Measurements from ENCODE around the gene DOK6. TPM values are rescaled to one million over a fixed set of nuclear protein-coding genes. Genes with fewer than 3 reads are reported as not detected.

DOK6 gene
- total RNA-seq, 2 experiments from 2014 or later: not detected

- Mint-ChIP-seq H3K27ac (no peak overlapping the region), H3K4me1 (ENCODE audit: low read depth) (no peaks in the 10 kb centered on the region), H3K9me3 (peaks cover 2% of the 10 kb centered on the region), H3K27me3 (peaks cover 11% of the 10 kb centered on the region), H3K4me3 (no peak overlapping the region), H3K36me3 (ENCODE audit: low read depth) (no peaks in the 10 kb centered on the region)
- POLR2A ChIA-PET: no interaction called here
- Histone ChIP-seq H3K9me3 (ENCODE audit: control insufficient read depth in 1 of 2, insufficient read depth in 1 of 2, low read length in 2 of 2) (peaks cover 0 to 7% of the 10 kb centered on the region in 2 experiments), H3K27ac (ENCODE audit: low read depth in 1 of 2, low read length in 2 of 2) (no peak overlapping the region), H3K4me3 (ENCODE audit: low read length) (no peak overlapping the region), H3K4me1 (ENCODE audit: insufficient read depth, low read length) (no peaks in the 10 kb centered on the region), H3K36me3 (ENCODE audit: insufficient read depth, low read length) (no peaks in the 10 kb centered on the region), H3K27me3 (ENCODE audit: control insufficient read depth in 1 of 2, insufficient read depth in 2 of 2, low read length in 2 of 2) (no peaks in the 10 kb centered on the region)
- CTCF ChIA-PET: no interaction called here
- intact Hi-C loops (cut with DNase I, micrococcal nuclease): no loop called here
- ATAC-seq (ENCODE audit: poor library complexity) (no peak), DNase-seq (no peak)
- no peak for TF ChIP-seq CTCF (IDR thresholded peaks at IDR 0.05)
Measured at GRCh38 chr18:69487488-69488394, 87.1 kb downstream of the DOK6 start.

- DNase-seq: no peak
- Histone ChIP-seq H3K36me3 (ENCODE audit: insufficient read depth, low read length) (no peaks in the 10 kb centered on the region), H3K4me3 (ENCODE audit: low read length) (no peak overlapping the region), H3K4me1 (ENCODE audit: insufficient read depth, low read length) (no peaks in the 10 kb centered on the region), H3K9me3 (ENCODE audit: control insufficient read depth in 1 of 2, insufficient read depth in 1 of 2, low read length in 2 of 2) (peaks cover 4 to 7% of the 10 kb centered on the region in 2 experiments), H3K27me3 (ENCODE audit: control insufficient read depth in 1 of 2, insufficient read depth in 2 of 2, low read length in 2 of 2) (no peaks in the 10 kb centered on the region), H3K27ac (ENCODE audit: low read depth in 1 of 2, low read length in 2 of 2) (no peak overlapping the region)
- CTCF ChIA-PET: interaction anchor here (1.3 kb wide), 1 partner anchor 23 kb away, joined by 3 read pairs; no protein-coding TSS in a partner anchor
- POLR2A ChIA-PET: no interaction called here
- Mint-ChIP-seq H3K27ac (no peak overlapping the region), H3K4me1 (ENCODE audit: low read depth) (no peaks in the 10 kb centered on the region), H3K4me3 (no peak overlapping the region), H3K9me3 (peaks cover 2% of the 10 kb centered on the region), H3K27me3 (peaks cover under 1% of the 10 kb centered on the region), H3K36me3 (ENCODE audit: low read depth) (no peaks in the 10 kb centered on the region)
- intact Hi-C loops (cut with DNase I, micrococcal nuclease): no loop called here
- TF ChIP-seq CTCF (IDR thresholded peaks at IDR 0.05): no peak
- ATAC-seq (ENCODE audit: poor library complexity): no peak
Measured at GRCh38 chr18:69490072-69490471, 89.4 kb downstream of the DOK6 start.

- no peaks in the 10 kb centered on the region for H3K4me1 Mint-ChIP-seq (ENCODE audit: low read depth)
- no peaks in the 10 kb centered on the region for H3K36me3 ChIP-seq (ENCODE audit: insufficient read depth, low read length)
- peaks cover 2% of the 10 kb centered on the region for H3K9me3 Mint-ChIP-seq
- H3K27ac Mint-ChIP-seq: no peak overlapping the region
- intact Hi-C loops (cut with DNase I, micrococcal nuclease): no loop called here
- POLR2A ChIA-PET: no interaction called here
- no peak for TF ChIP-seq CTCF (IDR thresholded peaks at IDR 0.05)
- no peak for ATAC-seq (ENCODE audit: poor library complexity)
- no peaks in the 10 kb centered on the region for H3K4me1 ChIP-seq (ENCODE audit: insufficient read depth, low read length)
- no peaks in the 10 kb centered on the region for H3K27me3 ChIP-seq (ENCODE audit: control insufficient read depth in 1 of 2, insufficient read depth in 2 of 2, low read length in 2 of 2)
- CTCF ChIA-PET: interaction anchor here (1.3 kb wide), 1 partner anchor 22 kb away, joined by 3 read pairs; no protein-coding TSS in a partner anchor
- H3K27ac ChIP-seq (ENCODE audit: low read depth in 1 of 2, low read length in 2 of 2): no peak overlapping the region
- H3K27me3 Mint-ChIP-seq: no peaks in the 10 kb centered on the region
- H3K9me3 ChIP-seq (ENCODE audit: control insufficient read depth in 1 of 2, insufficient read depth in 1 of 2, low read length in 2 of 2): peaks cover 7 to 11% of the 10 kb centered on the region in 2 experiments
- H3K36me3 Mint-ChIP-seq (ENCODE audit: low read depth): no peaks in the 10 kb centered on the region
- no peak overlapping the region for H3K4me3 Mint-ChIP-seq
- DNase-seq: no peak
- no peak overlapping the region for H3K4me3 ChIP-seq (ENCODE audit: low read length)
Measured at GRCh38 chr18:69490813-69491212, 90.1 kb downstream of the DOK6 start.

Measured in CD4-positive, alpha-beta T cell (primary cell).